NT2/D1 (cell line): ENCODE results near the gene GRIN2C.

ENCODE experiments used
- SUZ12 ChIP-seq: IDR thresholded peaks from 2 replicates; pipeline ENCODE4 v1.6.1; 2011; ENCODE audit not compliant: insufficient read length, insufficient read depth; ENCODE audit errors: extremely low read depth
- YY1 ChIP-seq: IDR thresholded peaks from 2 replicates; pipeline ENCODE4 v1.6.1; 2011; ENCODE audit not compliant: insufficient read length, insufficient read depth
- ZNF274 ChIP-seq: IDR thresholded peaks from 2 replicates; pipeline ENCODE4 v1.6.1; 2011; ENCODE audit warnings: mild to moderate bottlenecking, low read depth, low read length

DNA sequence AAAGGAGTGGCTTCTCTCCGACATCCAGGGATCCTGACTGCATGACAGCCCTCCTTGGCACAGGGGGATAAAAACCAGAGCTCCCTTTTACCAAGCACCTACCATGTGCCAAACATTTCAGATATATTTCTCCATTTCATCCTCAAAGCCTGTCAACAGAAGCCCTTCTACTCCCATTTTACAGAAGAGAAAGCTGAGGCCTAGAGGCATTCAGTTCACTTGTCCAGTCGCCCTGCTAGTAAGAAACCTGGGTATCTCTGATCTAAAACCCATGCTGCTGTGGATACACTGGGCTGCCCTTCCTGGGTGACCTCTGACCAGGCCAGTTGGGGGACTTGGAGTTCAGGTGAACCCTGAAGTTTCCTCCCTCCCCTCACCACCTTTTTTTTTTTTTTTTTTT is 19.0 kb upstream of the GRIN2C start:
- no peak for TF ChIP-seq ZNF274
- TF ChIP-seq YY1, result no peak
- TF ChIP-seq SUZ12, result no peak
